Stomach (tissue), 9 donors: ENCODE measurements around the gene PSD2. TPM values are rescaled to one million over a fixed set of nuclear protein-coding genes. Genes with fewer than 3 reads are reported as not detected.

Experiments used
- DNase-seq, 2 donors: peaks; one replicate each; pipeline versions ENCODE4 v3.0.0 to v3.0.0-alpha.2; 2013 to 2019
- H3K27ac ChIP-seq, 5 donors: fragments of 200-600 bp in 4 of 5; sonication (generic) in 4 of 5; one replicate each; pipeline ENCODE4 v1.5.1; 2013 to 2019; ENCODE audit warnings: mild to moderate bottlenecking in 1 of 5, moderate library complexity in 1 of 5
- H3K27me3 ChIP-seq, 3 donors: fragments of 200-600 bp; sonication (generic); one replicate each; pipeline ENCODE4 v1.5.1; 2017 to 2019; ENCODE audit warnings: mixed run types in 1 of 3
- H3K36me3 ChIP-seq, 4 donors: fragments of 200-600 bp; sonication (generic); 1 replicate in 3 of 4; 2 replicates in 1 of 4; pipeline ENCODE4 v1.5.1; 2016 to 2019
- H3K4me1 ChIP-seq, 4 donors: fragments of 200-600 bp; sonication (generic); one replicate each; pipeline ENCODE4 v1.5.1; 2016 to 2019
- H3K4me3 ChIP-seq, 4 donors: fragments of 200-600 bp; sonication (generic) in 3 of 4; one replicate each; pipeline ENCODE4 v1.5.1; 2016 to 2019; ENCODE audit warnings: mild to moderate bottlenecking in 1 of 4
- H3K9me3 ChIP-seq, 4 donors: fragments of 200-600 bp; sonication (generic); one replicate each; pipeline ENCODE4 v1.5.1; 2016 to 2019
- EP300 ChIP-seq: sonication (generic); formaldehyde crosslinking; IDR thresholded peaks from one replicate; pipeline ENCODE4 v1.6.1; 2017; ENCODE audit warnings: antibody characterized with exemption
- POLR2A ChIP-seq, 4 donors: fragments of 450-650 bp; IDR thresholded peaks; one replicate each; pipeline ENCODE4 v1.6.1; 2016; ENCODE audit warnings: antibody characterized with exemption in 4 of 4, control low read depth in 2 of 4, mild to moderate bottlenecking in 1 of 4, moderate library complexity in 1 of 4
- POLR2AphosphoS5 ChIP-seq, 3 donors: sonication (generic); formaldehyde crosslinking; IDR thresholded peaks; one replicate each; pipeline ENCODE4 v1.6.1; 2016; ENCODE audit warnings: antibody characterized with exemption in 3 of 3
- WGBS, 5 donors: extraction: QIAGEN DNeasy Blood & Tissue Kit in 3 of 5; methylation state at CpG; one replicate each; pipeline versions ENCODE4 v1.1.5 to v1.1.7; 2013 to 2018; 5-methylcytosine and 5-hydroxymethylcytosine counted together
- intact Hi-C: fragments of 100-400 bp; cut with DNase I; formaldehyde crosslinking; loops from one replicate; pipeline ENCODE4 v1.15.1; 2023; ENCODE audit warnings: low total_unique reads
- polyA plus RNA-seq, 3 donors: library from polyadenylated mRNA; stranded (reverse); fragments of 200-250 nt; gene quantifications; one replicate each; pipeline ENCODE4 v1.2.3, GENCODE V29; 2013
- total RNA-seq, 5 donors: library from RNA; depleted of rRNA; stranded (reverse); fragments of >200 nt; gene quantifications; one replicate each; pipeline versions ENCODE4 v1.1.0 to v1.2.3, GENCODE V29; 2014 to 2016
- TF ChIP-seq, protein P1 (sequence below), 7 experiments: fragments of 450-650 bp in 4 of 7; fragments of 200-600 bp in 3 of 7; sonication (generic) in 3 of 7; IDR thresholded peaks; one replicate each; pipeline ENCODE4 v1.5.1; 2016 to 2019; ENCODE audit warnings: antibody characterized with exemption in 7 of 7, control low read depth in 2 of 7, mild to moderate bottlenecking in 1 of 7
- donor health status: healthy with polysubstance abuse.
- donor health status: Bipolar disorder and iron deficiency.
- donor health status: healthy.

The PSD2 gene
- total and polyA plus RNA-seq, 8 donors, result 0.05 to 0.73 TPM; not detected in 6

DNA sequence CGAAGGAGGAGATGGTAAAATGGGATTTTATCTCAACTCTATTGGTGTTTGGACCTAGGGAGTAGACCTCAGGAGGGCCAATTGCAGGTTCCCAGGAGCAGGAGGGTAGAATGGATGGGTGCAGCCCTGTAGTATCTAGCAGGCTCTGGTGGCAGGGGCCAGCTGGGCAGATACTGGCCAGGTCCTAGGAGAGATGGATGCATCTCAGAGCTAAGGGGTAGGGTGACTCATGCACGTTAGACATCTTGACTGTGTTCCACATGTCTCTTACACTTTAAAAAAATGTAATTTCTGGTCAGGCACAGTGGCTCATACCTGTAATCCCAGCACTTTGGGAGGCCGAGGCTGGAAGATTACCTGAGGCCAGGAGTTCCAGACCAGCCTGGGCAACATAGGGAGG is 22.4 kb downstream of the PSD2 start:
- Histone ChIP-seq H3K4me1 (no peaks in the 10 kb centered on the region), H3K36me3 (no peaks in the 10 kb centered on the region), H3K27ac (no peak overlapping the region), H3K27me3 (peaks cover 0 to 21% (median 0%) of the 10 kb centered on the region in 3 donors), H3K9me3 (peaks cover 0 to 19% (median 2%) of the 10 kb centered on the region in 4 donors), H3K4me3 (no peak overlapping the region)
- no peak for TF ChIP-seq POLR2AphosphoS5 (IDR thresholded peaks at IDR 0.05)
- no peak for TF ChIP-seq POLR2A (IDR thresholded peaks at IDR 0.05)
- no peak for TF ChIP-seq EP300
- TF ChIP-seq, protein P1, sequence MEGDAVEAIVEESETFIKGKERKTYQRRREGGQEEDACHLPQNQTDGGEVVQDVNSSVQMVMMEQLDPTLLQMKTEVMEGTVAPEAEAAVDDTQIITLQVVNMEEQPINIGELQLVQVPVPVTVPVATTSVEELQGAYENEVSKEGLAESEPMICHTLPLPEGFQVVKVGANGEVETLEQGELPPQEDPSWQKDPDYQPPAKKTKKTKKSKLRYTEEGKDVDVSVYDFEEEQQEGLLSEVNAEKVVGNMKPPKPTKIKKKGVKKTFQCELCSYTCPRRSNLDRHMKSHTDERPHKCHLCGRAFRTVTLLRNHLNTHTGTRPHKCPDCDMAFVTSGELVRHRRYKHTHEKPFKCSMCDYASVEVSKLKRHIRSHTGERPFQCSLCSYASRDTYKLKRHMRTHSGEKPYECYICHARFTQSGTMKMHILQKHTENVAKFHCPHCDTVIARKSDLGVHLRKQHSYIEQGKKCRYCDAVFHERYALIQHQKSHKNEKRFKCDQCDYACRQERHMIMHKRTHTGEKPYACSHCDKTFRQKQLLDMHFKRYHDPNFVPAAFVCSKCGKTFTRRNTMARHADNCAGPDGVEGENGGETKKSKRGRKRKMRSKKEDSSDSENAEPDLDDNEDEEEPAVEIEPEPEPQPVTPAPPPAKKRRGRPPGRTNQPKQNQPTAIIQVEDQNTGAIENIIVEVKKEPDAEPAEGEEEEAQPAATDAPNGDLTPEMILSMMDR (IDR thresholded peaks at IDR 0.05), result no peak
- intact Hi-C loops, result no loop called here
- no peak for DNase-seq
- 77 to 83% (median 80%) methylated on average over 3 of the region's 3 CpGs for WGBS, 5 donors

DNA sequence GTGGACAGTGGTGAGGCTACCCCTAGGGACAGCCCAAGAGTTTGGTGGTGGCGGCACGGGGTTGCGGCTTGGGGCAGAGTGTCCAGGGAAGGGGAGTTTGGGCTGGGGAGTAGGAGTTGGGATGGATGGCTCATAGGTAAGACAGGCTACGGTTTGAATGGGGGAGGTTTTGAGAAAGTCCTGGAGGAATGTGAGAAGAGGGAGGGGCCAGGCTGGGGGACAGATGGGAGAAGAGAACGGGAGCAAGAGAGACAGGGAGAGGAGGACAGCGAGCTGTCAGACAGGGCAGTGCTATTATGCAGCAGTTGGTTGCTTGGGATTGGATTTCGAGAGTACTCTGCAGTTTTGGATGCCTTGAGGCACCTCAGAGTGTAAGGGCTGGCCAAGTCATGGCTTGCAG is 24.5 kb downstream of the PSD2 start:
- TF ChIP-seq EP300 (no peak), POLR2A (IDR thresholded peaks at IDR 0.05) (no peak), POLR2AphosphoS5 (IDR thresholded peaks at IDR 0.05) (no peak)
- TF ChIP-seq, protein P1 (IDR thresholded peaks at IDR 0.05), result no peak
- no peak for DNase-seq
- H3K4me1 ChIP-seq, result no peaks in the 10 kb centered on the region
- intact Hi-C loops, result no loop called here
- H3K4me3 ChIP-seq, result no peak overlapping the region
- 49 to 68% (median 62%) methylated on average over 7 of the region's 7 CpGs for WGBS, 5 donors
- peaks cover 0 to 19% (median 2%) of the 10 kb centered on the region in 4 donors for H3K9me3 ChIP-seq
- H3K27ac ChIP-seq, result no peak overlapping the region
- H3K27me3 ChIP-seq, result peaks cover 0 to 15% (median 0%) of the 10 kb centered on the region in 3 donors
- H3K36me3 ChIP-seq, result no peaks in the 10 kb centered on the region

- WGBS, 5 donors, result 80 to 89% (median 85%) methylated on average over 3 to 4 of the region's 4 CpGs
- peaks cover 0 to 19% (median 2%) of the 10 kb centered on the region in 4 donors for H3K9me3 ChIP-seq
- DNase-seq, result no peak
- H3K27me3 ChIP-seq, result peaks cover 0 to 15% (median 0%) of the 10 kb centered on the region in 3 donors
- TF ChIP-seq POLR2A (IDR thresholded peaks at IDR 0.05) (no peak), EP300 (no peak), POLR2AphosphoS5 (IDR thresholded peaks at IDR 0.05) (no peak)
- TF ChIP-seq, protein P1 (IDR thresholded peaks at IDR 0.05), result no peak
- H3K27ac ChIP-seq, result no peak overlapping the region
- H3K36me3 ChIP-seq, result no peaks in the 10 kb centered on the region
- intact Hi-C loops, result no loop called here
- H3K4me3 ChIP-seq, result no peak overlapping the region
- no peaks in the 10 kb centered on the region for H3K4me1 ChIP-seq
Measured at GRCh38 chr5:139820606-139821005, 25.0 kb downstream of the PSD2 start.

- TF ChIP-seq POLR2AphosphoS5 (IDR thresholded peaks at IDR 0.05) (no peak), POLR2A (IDR thresholded peaks at IDR 0.05) (no peak), EP300 (no peak)
- TF ChIP-seq, protein P1 (IDR thresholded peaks at IDR 0.05), result no peak
- H3K27ac ChIP-seq, result no peak overlapping the region
- WGBS, 5 donors, result 81 to 96% (median 89%) methylated on average over 7 to 11 of the region's 11 CpGs
- no peak for DNase-seq
- H3K9me3 ChIP-seq, result peaks cover 0 to 19% (median 2%) of the 10 kb centered on the region in 4 donors
- peaks cover 0 to 15% (median 0%) of the 10 kb centered on the region in 3 donors for H3K27me3 ChIP-seq
- intact Hi-C loops, result no loop called here
- H3K4me1 ChIP-seq, result no peaks in the 10 kb centered on the region
- H3K36me3 ChIP-seq, result no peaks in the 10 kb centered on the region
- no peak overlapping the region for H3K4me3 ChIP-seq
Measured at GRCh38 chr5:139821806-139822552, 26.4 kb downstream of the PSD2 start.
